ENCODE data around the gene DICER1.

GRCh38 chr14:95122621-95122945 lies 34.7 kb downstream of the DICER1 start:
- no peak for TF ChIP-seq LEF1 (IDR thresholded peaks at IDR 0.05; ENCODE audit: borderline replicate concordance)
- TF ChIP-seq HDGF (IDR thresholded peaks at IDR 0.05; ENCODE audit: borderline replicate concordance): no peak
- no peak for TF ChIP-seq SP1 (IDR thresholded peaks at IDR 0.05)
- TF ChIP-seq FOXM1 (IDR thresholded peaks at IDR 0.05; ENCODE audit: borderline replicate concordance): no peak
- no peak for TF ChIP-seq SUZ12 (IDR thresholded peaks at IDR 0.05)

Measured in HEK293T (cell line).